Measurements from ENCODE around the gene ZNF341.

The ZNF341 gene

DNA sequence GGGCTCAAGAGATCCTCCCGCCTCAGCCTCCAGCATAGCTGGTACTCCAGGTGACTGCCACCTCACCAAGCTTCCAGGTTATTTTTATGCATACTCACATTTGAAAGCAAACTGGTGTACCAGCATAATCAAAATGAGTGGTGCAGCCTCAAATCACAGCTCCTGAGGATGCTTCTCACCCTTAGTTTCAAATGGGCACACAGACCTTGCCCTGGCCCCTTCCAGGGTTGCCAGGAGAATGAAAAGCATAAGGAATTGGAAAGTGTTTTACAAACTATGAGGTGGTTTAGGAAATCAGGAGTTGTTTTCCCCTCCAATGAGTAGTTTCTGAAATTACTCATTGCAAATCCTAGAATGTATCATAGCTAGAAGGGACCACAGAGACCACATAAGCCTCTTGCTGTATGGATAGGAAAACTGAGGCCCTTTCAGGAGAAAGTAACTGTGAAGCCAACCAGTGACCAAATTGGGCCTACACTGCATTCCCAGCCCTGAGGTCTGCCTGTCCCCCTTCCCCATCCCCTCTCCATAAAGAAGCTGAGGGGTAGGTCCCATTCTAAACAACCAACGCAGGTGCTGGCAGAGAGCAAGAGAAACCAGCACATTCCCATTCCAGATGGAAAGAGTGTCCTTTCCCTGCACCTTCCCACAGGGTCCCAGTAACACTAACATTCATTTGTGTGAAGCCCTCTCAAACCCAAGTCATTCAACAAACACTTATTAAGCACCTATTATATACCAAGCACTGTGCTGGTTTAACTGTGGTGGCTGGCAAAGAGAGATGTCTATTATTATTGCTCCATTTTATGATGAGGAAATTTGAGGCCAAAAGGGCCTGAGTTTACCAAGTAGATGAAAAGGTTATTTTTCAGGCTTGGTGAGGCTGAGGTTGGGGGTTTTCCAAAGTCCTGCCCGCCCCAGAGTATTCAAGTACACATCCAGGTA lies 43.5 kb upstream of the ZNF341 start:
- DNase-seq (ENCODE audit: low spot score) = no peak
- TF ChIP-seq, protein P1, sequence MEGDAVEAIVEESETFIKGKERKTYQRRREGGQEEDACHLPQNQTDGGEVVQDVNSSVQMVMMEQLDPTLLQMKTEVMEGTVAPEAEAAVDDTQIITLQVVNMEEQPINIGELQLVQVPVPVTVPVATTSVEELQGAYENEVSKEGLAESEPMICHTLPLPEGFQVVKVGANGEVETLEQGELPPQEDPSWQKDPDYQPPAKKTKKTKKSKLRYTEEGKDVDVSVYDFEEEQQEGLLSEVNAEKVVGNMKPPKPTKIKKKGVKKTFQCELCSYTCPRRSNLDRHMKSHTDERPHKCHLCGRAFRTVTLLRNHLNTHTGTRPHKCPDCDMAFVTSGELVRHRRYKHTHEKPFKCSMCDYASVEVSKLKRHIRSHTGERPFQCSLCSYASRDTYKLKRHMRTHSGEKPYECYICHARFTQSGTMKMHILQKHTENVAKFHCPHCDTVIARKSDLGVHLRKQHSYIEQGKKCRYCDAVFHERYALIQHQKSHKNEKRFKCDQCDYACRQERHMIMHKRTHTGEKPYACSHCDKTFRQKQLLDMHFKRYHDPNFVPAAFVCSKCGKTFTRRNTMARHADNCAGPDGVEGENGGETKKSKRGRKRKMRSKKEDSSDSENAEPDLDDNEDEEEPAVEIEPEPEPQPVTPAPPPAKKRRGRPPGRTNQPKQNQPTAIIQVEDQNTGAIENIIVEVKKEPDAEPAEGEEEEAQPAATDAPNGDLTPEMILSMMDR (IDR thresholded peaks at IDR 0.05) = no peak
- Histone ChIP-seq H3K4me3 (no peak overlapping the region), H3K27ac (no peak overlapping the region)

DNA sequence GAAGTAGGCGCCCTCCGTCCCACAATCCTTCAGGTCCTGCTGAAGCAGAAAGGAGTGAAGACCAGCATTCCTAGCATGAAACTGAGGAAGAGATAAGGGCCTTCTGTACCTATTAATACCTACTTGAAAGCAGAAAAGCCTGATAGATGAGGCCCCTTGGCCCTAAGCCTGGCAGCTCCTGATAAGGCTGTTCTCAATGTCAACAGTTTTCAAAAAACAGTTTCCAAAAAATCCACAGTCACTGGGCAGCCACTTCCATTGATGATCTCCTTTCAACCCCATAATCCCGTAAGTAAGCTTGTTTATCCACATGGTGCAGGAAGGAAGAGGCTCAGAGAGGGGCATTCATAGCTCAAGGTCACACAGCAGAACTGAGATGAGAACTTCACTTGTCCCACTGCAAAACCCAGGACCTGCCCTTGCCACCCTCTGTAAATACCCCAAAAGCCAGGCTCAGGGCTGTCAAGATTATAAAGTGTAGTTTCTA lies 42.8 kb upstream of the ZNF341 start:
- Histone ChIP-seq H3K4me3 (no peak overlapping the region), H3K27ac (no peak overlapping the region)
- TF ChIP-seq, protein P1 (IDR thresholded peaks at IDR 0.05) = no peak
- DNase-seq (ENCODE audit: low spot score) = no peak

DNA sequence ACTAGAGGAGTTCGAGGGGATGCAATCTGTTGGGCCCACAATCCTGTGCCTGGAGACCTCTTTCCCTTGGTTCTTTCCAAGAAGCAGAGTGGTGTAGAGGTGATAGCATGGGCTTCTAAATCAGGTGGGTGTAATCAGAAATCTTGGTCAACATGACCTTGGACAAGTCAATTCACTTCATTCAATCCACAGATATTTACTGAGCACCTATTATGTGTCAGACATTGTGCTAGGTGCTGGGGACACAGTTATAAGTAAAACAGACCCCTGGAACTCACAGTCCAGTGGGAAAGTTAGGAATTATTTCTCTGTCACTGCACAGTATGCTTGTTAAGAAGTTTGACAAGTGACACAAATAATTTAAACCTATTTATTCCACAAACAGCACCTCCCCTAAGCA lies 42.3 kb upstream of the ZNF341 start:
- TF ChIP-seq, protein P1 (IDR thresholded peaks at IDR 0.05) = no peak
- DNase-seq (ENCODE audit: low spot score) = no peak
- Histone ChIP-seq H3K4me3 (no peak overlapping the region), H3K27ac (no peak overlapping the region)

DNA sequence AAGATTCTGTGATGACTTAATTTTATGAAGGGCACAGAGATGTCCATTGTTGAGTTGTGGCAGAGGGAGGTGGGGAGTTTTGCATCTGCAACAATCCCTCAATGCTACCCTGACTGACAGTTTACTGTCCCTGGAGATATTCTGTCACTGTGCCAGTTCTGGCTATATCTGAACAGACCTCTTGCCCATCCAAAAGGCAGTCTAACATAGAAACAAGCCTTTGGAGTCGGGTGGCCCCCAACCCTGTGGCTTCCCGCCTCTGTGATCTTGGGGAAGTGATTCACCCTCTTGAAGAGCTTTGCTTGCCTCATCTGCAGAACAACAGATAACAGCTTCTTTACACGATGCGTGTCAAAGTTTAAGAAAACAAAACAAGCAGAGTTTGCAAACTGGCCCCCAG lies 41.8 kb upstream of the ZNF341 start:
- DNase-seq (ENCODE audit: low spot score) = no peak
- TF ChIP-seq, protein P1 (IDR thresholded peaks at IDR 0.05) = no peak
- Histone ChIP-seq H3K4me3 (no peak overlapping the region), H3K27ac (no peak overlapping the region)

DNA sequence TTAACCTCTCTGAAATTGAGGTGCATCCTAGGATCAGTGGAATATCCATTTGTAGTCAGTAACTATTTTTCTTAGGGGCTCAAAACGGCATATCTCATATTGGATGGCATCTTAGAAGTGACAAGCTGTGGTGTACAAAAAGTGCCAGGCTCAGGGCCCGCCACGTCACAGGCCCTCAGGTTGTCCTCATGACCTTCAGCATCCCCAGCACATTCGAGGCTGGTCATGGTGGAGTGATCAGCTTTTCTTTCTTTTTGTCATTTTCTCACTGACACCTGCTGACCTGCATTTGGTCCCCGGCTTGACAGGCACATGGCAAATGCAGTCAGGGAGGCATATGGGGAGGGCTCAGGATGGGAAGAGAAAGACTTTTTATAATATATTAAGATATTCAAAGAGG lies 38.5 kb upstream of the ZNF341 start:
- peak overlapping the region in 1 of 2 donors; percentile 70 for H3K27ac ChIP-seq
- DNase-seq (ENCODE audit: low spot score) = no peak
- H3K4me3 ChIP-seq = no peak overlapping the region
- TF ChIP-seq, protein P1 (IDR thresholded peaks at IDR 0.05) = no peak

DNA sequence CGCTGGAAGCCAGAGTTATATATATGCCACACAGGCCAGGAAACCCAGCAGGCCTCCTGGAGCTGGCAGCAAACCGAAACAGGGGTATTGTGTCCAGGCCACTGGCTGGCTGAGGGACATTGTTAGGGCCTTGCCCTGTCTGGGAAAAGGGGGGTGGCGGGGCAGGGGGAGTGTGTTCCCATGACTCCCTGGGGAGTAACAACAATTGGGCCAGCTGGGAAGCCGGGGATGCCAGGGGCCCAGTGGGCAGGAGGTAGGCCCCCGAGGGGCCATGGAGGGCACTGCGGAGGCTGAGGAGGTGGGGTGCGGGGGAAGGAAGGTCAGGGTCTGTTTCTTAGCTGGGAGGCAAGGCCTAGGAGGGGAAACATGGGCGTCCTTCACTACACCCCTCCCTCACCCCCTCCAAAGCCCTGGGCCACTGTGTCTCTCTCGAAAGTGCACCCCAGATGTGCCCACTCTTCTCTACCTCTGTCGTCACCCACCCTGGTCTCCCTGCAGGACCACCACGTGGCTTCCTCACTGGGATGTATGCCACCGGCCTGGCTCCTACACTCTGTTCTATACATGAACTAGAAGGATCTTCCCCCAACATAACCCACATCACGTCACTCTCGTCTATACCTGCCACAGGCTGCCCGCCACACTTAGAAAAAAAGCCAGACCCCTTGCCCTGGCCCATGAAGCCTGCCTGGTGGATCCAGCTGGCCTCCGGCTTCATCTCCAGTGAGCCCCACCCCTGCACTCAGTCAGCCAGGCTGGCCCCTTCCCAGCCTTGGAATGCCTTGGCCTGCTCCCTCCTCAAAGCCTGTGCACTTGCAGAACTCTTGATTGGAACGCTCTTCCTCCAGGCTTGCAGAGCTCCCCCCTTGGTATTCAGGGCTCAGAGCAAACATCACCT lies 37.8 kb upstream of the ZNF341 start:
- H3K4me3 ChIP-seq = no peak overlapping the region
- DNase-seq (ENCODE audit: low spot score) = peak; percentile 79
- TF ChIP-seq, protein P1 (IDR thresholded peaks at IDR 0.05) = no peak
- H3K27ac ChIP-seq = peak overlapping the region; percentile 70 to 83

Data from coronary artery (tissue), 2 donors.